ENCODE measurements around the gene CHN1. TPM values are rescaled to one million over a fixed set of nuclear protein-coding genes. Genes with fewer than 3 reads are reported as not detected.

The CHN1 gene
- total RNA-seq, 4 donors from 2014 or later, result 7.8 to 9.7 (median 9.4) TPM

- H3K9me3 ChIP-seq, result no peaks in the 10 kb centered on the region
- DNase-seq, result no peak
- 79 to 91% methylated on average over 4 of the region's 4 CpGs for WGBS, 2 donors
- no peaks in the 10 kb centered on the region for H3K27me3 ChIP-seq
- H3K36me3 ChIP-seq, result no peaks in the 10 kb centered on the region
- no peak overlapping the region for H3K4me3 ChIP-seq (replicated peaks in 1 of 3)
- no peak for TF ChIP-seq CTCF (IDR thresholded peaks at IDR 0.05)
- TF ChIP-seq POLR2A (IDR thresholded peaks at IDR 0.05), result no peak
- no peak overlapping the region for H3K27ac ChIP-seq
- intact Hi-C loops (cut with DNase I), result no loop called here
- no peaks in the 10 kb centered on the region for H3K4me1 ChIP-seq
Measured at GRCh38 chr2:174929786-174930185, 75.4 kb downstream of the CHN1 start.

- Histone ChIP-seq H3K4me3 (replicated peaks in 1 of 3) (no peak overlapping the region), H3K4me1 (no peaks in the 10 kb centered on the region), H3K27ac (no peak overlapping the region), H3K27me3 (no peaks in the 10 kb centered on the region), H3K36me3 (no peaks in the 10 kb centered on the region), H3K9me3 (no peaks in the 10 kb centered on the region)
- no peak for DNase-seq
- intact Hi-C loops (cut with DNase I), result no loop called here
- TF ChIP-seq POLR2A (IDR thresholded peaks at IDR 0.05), result no peak
- TF ChIP-seq CTCF (IDR thresholded peaks at IDR 0.05), result no peak
- WGBS, 2 donors, result 88 to 92% methylated on average over 3 of the region's 3 CpGs
Measured at GRCh38 chr2:174925046-174925784, 80.0 kb downstream of the CHN1 start.

DNA sequence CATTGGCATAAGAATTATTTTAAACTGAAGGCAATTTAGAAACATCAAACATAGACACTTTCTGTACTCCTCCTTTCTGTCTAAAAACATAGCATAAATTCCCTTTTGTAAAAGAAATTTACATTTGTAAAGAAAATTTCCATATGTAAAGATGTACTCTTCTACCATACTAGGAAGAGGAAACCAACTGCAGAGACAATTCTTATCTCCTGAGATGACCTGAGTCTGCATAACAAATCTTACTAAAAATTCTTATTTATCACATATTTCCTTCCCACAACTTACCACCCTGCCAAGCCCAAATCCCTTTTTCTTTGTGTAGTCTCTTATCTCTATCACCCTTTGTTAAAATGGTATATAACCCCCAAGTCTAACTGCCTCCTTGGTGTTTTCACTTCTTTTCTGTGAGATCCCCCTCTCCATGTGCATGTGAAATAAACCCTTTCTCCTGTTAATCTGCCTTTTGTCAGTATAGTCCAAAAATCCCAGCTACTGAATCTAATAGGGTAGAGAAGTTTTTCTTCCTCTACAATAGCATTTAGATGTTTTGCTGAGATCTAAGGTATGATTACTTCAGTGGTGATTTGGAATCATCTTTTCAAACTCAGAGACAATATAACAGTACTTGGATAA, 81.0 kb downstream of the CHN1 start:
- Histone ChIP-seq H3K4me3 (replicated peaks in 1 of 3) (no peak overlapping the region), H3K36me3 (no peaks in the 10 kb centered on the region), H3K9me3 (no peaks in the 10 kb centered on the region), H3K4me1 (no peaks in the 10 kb centered on the region), H3K27me3 (no peaks in the 10 kb centered on the region), H3K27ac (no peak overlapping the region)
- TF ChIP-seq POLR2A (IDR thresholded peaks at IDR 0.05) (no peak), CTCF (IDR thresholded peaks at IDR 0.05) (no peak)
- intact Hi-C loops (cut with DNase I), result no loop called here
- no peak for DNase-seq

DNA sequence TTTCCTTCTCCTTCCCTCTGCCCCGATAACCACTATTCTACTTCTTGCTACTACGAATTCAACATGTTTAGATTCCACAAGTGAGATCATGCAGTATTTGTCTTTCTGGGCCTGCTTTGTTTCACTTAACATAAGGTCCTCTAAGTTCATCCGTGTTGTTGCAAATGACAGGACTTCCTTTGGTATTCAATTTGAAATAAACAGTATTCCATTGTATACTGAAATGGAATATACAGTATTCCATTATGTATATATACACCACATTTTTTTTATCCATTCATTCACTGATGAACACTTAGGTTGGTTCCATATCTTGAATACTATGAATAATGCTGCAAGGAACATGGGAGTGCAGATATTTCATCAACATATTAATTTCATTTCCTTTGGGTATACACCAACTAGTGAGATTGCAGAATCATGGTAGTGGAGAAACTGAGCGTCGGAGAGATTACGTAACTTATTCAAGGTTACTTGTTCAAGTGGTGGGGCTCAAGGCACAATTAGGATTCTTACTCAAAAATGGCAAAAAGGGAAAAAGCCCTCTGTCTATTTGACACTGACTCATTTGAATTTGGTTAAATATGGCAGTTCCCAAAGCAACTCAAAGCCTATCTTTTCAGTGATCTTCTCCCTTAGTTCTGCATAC, 85.1 kb downstream of the CHN1 start:
- Histone ChIP-seq H3K27me3 (no peaks in the 10 kb centered on the region), H3K36me3 (no peaks in the 10 kb centered on the region), H3K4me3 (replicated peaks in 1 of 3) (no peak overlapping the region), H3K4me1 (peaks cover 0 to 4% of the 10 kb centered on the region in 2 donors), H3K27ac (no peak overlapping the region), H3K9me3 (no peaks in the 10 kb centered on the region)
- intact Hi-C loops (cut with DNase I), result no loop called here
- DNase-seq, result no peak
- no peak for TF ChIP-seq POLR2A (IDR thresholded peaks at IDR 0.05)
- TF ChIP-seq CTCF (IDR thresholded peaks at IDR 0.05), result no peak
- 74 to 82% methylated on average over 6 of the region's 6 CpGs for WGBS, 2 donors

All from thyroid gland (tissue), 4 donors.